HepG2 (cell line): ENCODE measurements around the gene APOL2. TPM values are rescaled to one million over a fixed set of nuclear protein-coding genes. Genes with fewer than 3 reads are reported as not detected.
"Not testable (repeated sequence)": the region's sequence is repeated elsewhere in the genome, so short reads cannot be mapped to it uniquely, and the experiment has no call there.

Experiments
- CREB1 ChIP-seq, 2 experiments: fragments of 450-650 bp in 1 of 2; IDR thresholded peaks; 2 replicates each; pipeline ENCODE4 v1.6.1; 2016 to 2017; ENCODE audit warnings: control low read depth in 1 of 2, mild to moderate bottlenecking in 1 of 2, missing compliant biosample characterization in 1 of 2, missing genetic modification characterization in 1 of 2
- DMAP1 ChIP-seq: IDR thresholded peaks from 2 replicates; pipeline ENCODE4 v1.6.1; 2016
- ERF ChIP-seq: IDR thresholded peaks from 2 replicates; pipeline ENCODE4 v1.6.1; 2018; ENCODE audit warnings: missing biosample characterization, missing genetic modification reagents
- FOXA3 ChIP-seq: IDR thresholded peaks from 2 replicates; pipeline ENCODE4 v1.6.1; 2016; ENCODE audit warnings: missing genetic modification reagents, missing compliant biosample characterization
- FOXO1 ChIP-seq: sonication (generic); formaldehyde crosslinking; IDR thresholded peaks from 2 replicates; pipeline ENCODE4 v1.4.0; 2020; ENCODE audit warnings: missing genetic modification reagents
- GATA4 ChIP-seq: sonication (generic); IDR thresholded peaks from 2 replicates; pipeline ENCODE4 v1.6.1; 2016; ENCODE audit warnings: antibody characterized with exemption, low read depth, borderline replicate concordance
- HOXD1 ChIP-seq: sonication (generic); formaldehyde crosslinking; IDR thresholded peaks from 2 replicates; pipeline ENCODE4 v1.5.0; 2020; ENCODE audit warnings: missing genetic modification reagents
- KAT8 ChIP-seq: IDR thresholded peaks from 2 replicates; pipeline ENCODE4 v1.6.1; 2016; ENCODE audit warnings: missing genetic modification reagents, missing compliant biosample characterization
- NCOA1 ChIP-seq: sonication (generic); formaldehyde crosslinking; IDR thresholded peaks from 2 replicates; pipeline ENCODE4 v1.9.0; 2021; ENCODE audit warnings: missing genetic modification reagents
- POLR2AphosphoS5 ChIP-seq: IDR thresholded peaks from 2 replicates; pipeline ENCODE4 v1.6.1; 2012; ENCODE audit warnings: low read depth, low read length
- SAP130 ChIP-seq: IDR thresholded peaks from 2 replicates; pipeline ENCODE4 v1.6.1; 2016; ENCODE audit warnings: low read depth
- SRF ChIP-seq: IDR thresholded peaks from 2 replicates; pipeline ENCODE4 v1.6.1; 2011; ENCODE audit warnings: mild to moderate bottlenecking, low read depth, low read length, moderate library complexity
- UBTF ChIP-seq: sonication (generic); formaldehyde crosslinking; IDR thresholded peaks from 2 replicates; pipeline ENCODE4 v1.4.0; 2020; ENCODE audit warnings: mild to moderate bottlenecking, missing genetic modification reagents
- ZBTB20 ChIP-seq: sonication (generic); formaldehyde crosslinking; IDR thresholded peaks from 2 replicates; pipeline ENCODE4 v1.8.1; 2023; ENCODE audit warnings: missing genetic modification reagents, low read depth, mild to moderate bottlenecking, borderline replicate concordance
- ZBTB33 ChIP-seq: sonication (generic); formaldehyde crosslinking; IDR thresholded peaks from 2 replicates; pipeline ENCODE4 v1.4.0; 2020; ENCODE audit warnings: missing genetic modification reagents
- ZGPAT ChIP-seq: IDR thresholded peaks from 2 replicates; pipeline ENCODE4 v1.6.1; 2016; ENCODE audit warnings: mild to moderate bottlenecking
- ZNF609 ChIP-seq: sonication (generic); formaldehyde crosslinking; IDR thresholded peaks from 2 replicates; pipeline ENCODE4 v1.4.0; 2020; ENCODE audit warnings: mild to moderate bottlenecking, missing genetic modification reagents, borderline replicate concordance
- ZNF629 ChIP-seq: sonication (generic); formaldehyde crosslinking; conservative IDR thresholded peaks from 2 replicates; pipeline ENCODE4 v1.5.0; 2020; ENCODE audit warnings: missing genetic modification reagents
- polyA plus RNA-seq, 8 experiments: library from polyadenylated mRNA; depleted of rRNA in 3 of 8; stranded (reverse) in 7 of 8; unstranded in 1 of 8; fragments of >200 nt; fragmentation: Illumina TruSeq in 4 of 8; extraction: Trizol in 4 of 8; gene quantifications; 2 replicates each; pipeline versions ENCODE4 v1.2.1 to v1.2.3, GENCODE V29; 2011 to 2016; ENCODE audit warnings: low read depth in 4 of 8, missing spikeins in 1 of 8, mixed read lengths in 1 of 8; ENCODE audit not compliant: insufficient read depth in 1 of 8
- total RNA-seq, 5 experiments: library from RNA; depleted of rRNA; stranded (reverse); fragments of >200 nt; fragmentation: Illumina TruSeq; extraction: Trizol; gene quantifications; 2 replicates each; pipeline ENCODE4 v1.2.3, GENCODE V29; 2016; ENCODE audit warnings: low read depth in 1 of 5

APOL2 gene
- total and polyA plus RNA-seq, 2 of the 13 experiments (the other 11 are each of a cell fraction or from before 2014, with no cell fraction given) = 28.7 to 51.2 TPM

GRCh38 chr22:36250292-36250960 lies 11.1 kb upstream of the APOL2 start (continued):
- TF ChIP-seq ZNF609 (CRISPR knock-in tag) = peak; percentile 76; the same call in 1 of the 2 replicates
- peak; percentile 43 for TF ChIP-seq POLR2AphosphoS5
- 0 out of 2 replicates have a peak, but pooled peaks have one; percentile 61 for TF ChIP-seq HOXD1 (CRISPR knock-in tag)
- TF ChIP-seq FOXA3 = peak; percentile 71; the same call in 1 of the 2 replicates
- peak; percentile 93; the same call in 1 of the 2 replicates for TF ChIP-seq ZBTB20 (CRISPR knock-in tag)
- peak; percentile 71 for TF ChIP-seq ZNF629 (CRISPR knock-in tag)
- peak; percentile 43; the same call in 1 of the 2 replicates for TF ChIP-seq DMAP1 (CRISPR knock-in tag)
- peak; percentile 61 for TF ChIP-seq KAT8 (CRISPR knock-in tag)
- TF ChIP-seq NCOA1 (CRISPR knock-in tag) = 0 out of 2 replicates have a peak, but pooled peaks have one; percentile 32
- 0 out of 2 replicates have a peak, but pooled peaks have one; percentile 28 for TF ChIP-seq ERF (CRISPR knock-in tag)
- TF ChIP-seq ZGPAT (CRISPR knock-in tag) = peak; percentile 64; the same call in 1 of the 2 replicates
- TF ChIP-seq ZBTB33 (CRISPR knock-in tag) = peak; percentile 73
- TF ChIP-seq SRF = 0 out of 2 replicates have a peak, but pooled peaks have one; percentile 8
- TF ChIP-seq UBTF (CRISPR knock-in tag) = 0 out of 2 replicates have a peak, but pooled peaks have one; percentile 17
- peak; percentile 32; the same call in 1 of the 2 replicates for TF ChIP-seq GATA4
- peak; percentile 81 for TF ChIP-seq SAP130 (CRISPR knock-in tag)
- peak; percentile 27; the same call in 1 of the 2 replicates for TF ChIP-seq FOXO1 (CRISPR knock-in tag)
- TF ChIP-seq CREB1 (IDR thresholded peaks at IDR 0.05) = not testable (repeated sequence)
- TF ChIP-seq CREB1 (CRISPR knock-in tag; IDR thresholded peaks at IDR 0.05) = 0 out of 2 replicates have a peak, but pooled peaks have one; percentile 18
